Loucy (cell line): ENCODE results near the gene EGFL7.

Experiments
- CTCF ChIP-seq: fragments of 200-600 bp; sonication (generic); conservative IDR thresholded peaks from 2 replicates; pipeline ENCODE4 v1.5.1; 2014; ENCODE audit warnings: mild to moderate bottlenecking, antibody characterized with exemption, low read length
- EZH2phosphoT487 ChIP-seq: fragments of 200-600 bp; IDR thresholded peaks from 2 replicates; pipeline ENCODE4 v1.6.1; 2018; ENCODE audit warnings: antibody characterized with exemption, mild to moderate bottlenecking, moderate library complexity, borderline replicate concordance

- TF ChIP-seq CTCF (no peak), EZH2phosphoT487 (no peak)
These were observed 45.6 kb upstream of the EGFL7 start for GRCh38 chr9:136616948-136617695.
